NB4 (cell line): Measurements from ENCODE around the gene MZB1.

ENCODE experiments used
- POLR2A ChIP-seq: IDR thresholded peaks from 2 replicates; pipeline ENCODE4 v1.6.1; 2011; ENCODE audit warnings: mild to moderate bottlenecking; ENCODE audit not compliant: insufficient read length; ENCODE audit errors: extremely low read depth
- TF ChIP-seq, protein P1 (sequence below): IDR thresholded peaks from one replicate; pipeline ENCODE4 v1.5.1; 2012; ENCODE audit warnings: low read depth, low read length
- TF ChIP-seq, protein P2 (sequence below): IDR thresholded peaks from 2 replicates; pipeline ENCODE4 v1.6.1; 2011; ENCODE audit warnings: low read depth, low read length

DNA sequence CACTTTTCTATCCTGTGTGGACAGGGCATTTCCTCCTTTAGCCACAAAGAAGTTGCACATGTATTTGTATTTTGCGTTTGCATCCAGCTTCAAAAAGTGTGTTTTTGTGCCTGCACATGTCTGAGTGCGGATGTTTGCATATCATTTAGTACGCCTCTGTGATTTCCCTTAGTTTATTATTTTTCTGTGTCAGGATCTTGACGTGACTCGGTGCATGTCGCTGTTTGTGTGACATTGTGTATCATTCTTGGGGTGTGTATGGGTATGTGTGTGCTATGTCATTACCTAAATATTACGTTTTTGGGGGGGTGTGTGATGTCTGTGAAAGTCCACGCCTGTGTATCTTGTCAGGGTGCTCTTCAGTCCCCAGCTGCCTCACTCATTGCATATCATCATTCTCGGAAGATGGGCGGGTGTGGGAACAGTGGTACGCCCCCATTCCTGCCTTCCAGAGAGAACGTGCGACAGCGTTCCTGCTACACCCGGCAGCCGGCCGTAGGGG is 48.5 kb downstream of the MZB1 start:
- no peak for TF ChIP-seq POLR2A
- TF ChIP-seq, protein P1, sequence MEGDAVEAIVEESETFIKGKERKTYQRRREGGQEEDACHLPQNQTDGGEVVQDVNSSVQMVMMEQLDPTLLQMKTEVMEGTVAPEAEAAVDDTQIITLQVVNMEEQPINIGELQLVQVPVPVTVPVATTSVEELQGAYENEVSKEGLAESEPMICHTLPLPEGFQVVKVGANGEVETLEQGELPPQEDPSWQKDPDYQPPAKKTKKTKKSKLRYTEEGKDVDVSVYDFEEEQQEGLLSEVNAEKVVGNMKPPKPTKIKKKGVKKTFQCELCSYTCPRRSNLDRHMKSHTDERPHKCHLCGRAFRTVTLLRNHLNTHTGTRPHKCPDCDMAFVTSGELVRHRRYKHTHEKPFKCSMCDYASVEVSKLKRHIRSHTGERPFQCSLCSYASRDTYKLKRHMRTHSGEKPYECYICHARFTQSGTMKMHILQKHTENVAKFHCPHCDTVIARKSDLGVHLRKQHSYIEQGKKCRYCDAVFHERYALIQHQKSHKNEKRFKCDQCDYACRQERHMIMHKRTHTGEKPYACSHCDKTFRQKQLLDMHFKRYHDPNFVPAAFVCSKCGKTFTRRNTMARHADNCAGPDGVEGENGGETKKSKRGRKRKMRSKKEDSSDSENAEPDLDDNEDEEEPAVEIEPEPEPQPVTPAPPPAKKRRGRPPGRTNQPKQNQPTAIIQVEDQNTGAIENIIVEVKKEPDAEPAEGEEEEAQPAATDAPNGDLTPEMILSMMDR = no peak
- TF ChIP-seq, protein P2, sequence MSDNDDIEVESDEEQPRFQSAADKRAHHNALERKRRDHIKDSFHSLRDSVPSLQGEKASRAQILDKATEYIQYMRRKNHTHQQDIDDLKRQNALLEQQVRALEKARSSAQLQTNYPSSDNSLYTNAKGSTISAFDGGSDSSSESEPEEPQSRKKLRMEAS = no peak
